ENCODE results near the gene TCOF1. TPM values are rescaled to one million over a fixed set of nuclear protein-coding genes. Genes with fewer than 3 reads are reported as not detected.

The TCOF1 gene
- total RNA-seq, 2 experiments from 2014 or later = 40.4 to 43.2 TPM

GRCh38 chr5:150447188-150447587 is 89.7 kb downstream of the TCOF1 start:
- H3K27me3 ChIP-seq (ENCODE audit: control insufficient read depth in 1 of 2, insufficient read depth in 2 of 2, low read length in 2 of 2) = no peaks in the 10 kb centered on the region
- POLR2A ChIA-PET = interaction anchor here (1.4 kb wide), 2 partner anchors 34 to 37 kb away, joined by 3 to 4 read pairs; partner anchors contain the start of gene CD74
- H3K27ac ChIP-seq (ENCODE audit: low read depth in 1 of 2, low read length in 2 of 2) = no peak overlapping the region
- DNase-seq (no peak), ATAC-seq (ENCODE audit: poor library complexity) (no peak)
- H3K4me3 ChIP-seq (ENCODE audit: low read length) = no peak overlapping the region
- peak overlapping the region; percentile 38 for H3K4me3 Mint-ChIP-seq
- H3K9me3 Mint-ChIP-seq = peaks cover 2% of the 10 kb centered on the region
- peaks cover 60% of the 10 kb centered on the region for H3K36me3 ChIP-seq (ENCODE audit: insufficient read depth, low read length)
- H3K4me1 ChIP-seq (ENCODE audit: insufficient read depth, low read length) = peaks cover 36% of the 10 kb centered on the region
- H3K27ac Mint-ChIP-seq = peak overlapping the region; percentile 98
- H3K9me3 ChIP-seq (ENCODE audit: control insufficient read depth in 1 of 2, insufficient read depth in 1 of 2, low read length in 2 of 2) = no peaks in the 10 kb centered on the region
- TF ChIP-seq, protein P1, sequence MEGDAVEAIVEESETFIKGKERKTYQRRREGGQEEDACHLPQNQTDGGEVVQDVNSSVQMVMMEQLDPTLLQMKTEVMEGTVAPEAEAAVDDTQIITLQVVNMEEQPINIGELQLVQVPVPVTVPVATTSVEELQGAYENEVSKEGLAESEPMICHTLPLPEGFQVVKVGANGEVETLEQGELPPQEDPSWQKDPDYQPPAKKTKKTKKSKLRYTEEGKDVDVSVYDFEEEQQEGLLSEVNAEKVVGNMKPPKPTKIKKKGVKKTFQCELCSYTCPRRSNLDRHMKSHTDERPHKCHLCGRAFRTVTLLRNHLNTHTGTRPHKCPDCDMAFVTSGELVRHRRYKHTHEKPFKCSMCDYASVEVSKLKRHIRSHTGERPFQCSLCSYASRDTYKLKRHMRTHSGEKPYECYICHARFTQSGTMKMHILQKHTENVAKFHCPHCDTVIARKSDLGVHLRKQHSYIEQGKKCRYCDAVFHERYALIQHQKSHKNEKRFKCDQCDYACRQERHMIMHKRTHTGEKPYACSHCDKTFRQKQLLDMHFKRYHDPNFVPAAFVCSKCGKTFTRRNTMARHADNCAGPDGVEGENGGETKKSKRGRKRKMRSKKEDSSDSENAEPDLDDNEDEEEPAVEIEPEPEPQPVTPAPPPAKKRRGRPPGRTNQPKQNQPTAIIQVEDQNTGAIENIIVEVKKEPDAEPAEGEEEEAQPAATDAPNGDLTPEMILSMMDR (IDR thresholded peaks at IDR 0.05) = no peak
- H3K4me1 Mint-ChIP-seq (ENCODE audit: low read depth) = peaks cover 47% of the 10 kb centered on the region
- CTCF ChIA-PET = no interaction called here
- intact Hi-C loops (cut with DNase I, micrococcal nuclease) = loop anchor here in 1 of 2 experiments (1.0 to 5.0 kb wide), 2 partner anchors 34 to 310 kb away; partner anchors contain the start of gene DCTN4
- H3K36me3 Mint-ChIP-seq (ENCODE audit: low read depth) = peaks cover 74% of the 10 kb centered on the region
- no peaks in the 10 kb centered on the region for H3K27me3 Mint-ChIP-seq

- Mint-ChIP-seq H3K27ac (peak overlapping the region; percentile 98), H3K27me3 (no peaks in the 10 kb centered on the region), H3K4me1 (ENCODE audit: low read depth) (peaks cover 45% of the 10 kb centered on the region), H3K36me3 (ENCODE audit: low read depth) (peaks cover 66% of the 10 kb centered on the region), H3K9me3 (peaks cover 2% of the 10 kb centered on the region), H3K4me3 (peak overlapping the region; percentile 96)
- peak overlapping the region; percentile 86 for H3K4me3 ChIP-seq (ENCODE audit: low read length)
- no peak for ATAC-seq (ENCODE audit: poor library complexity)
- ChIA-PET CTCF (interaction anchor here (0.8 kb wide), 1 partner anchor 12 kb away, joined by 3 read pairs; no protein-coding TSS in a partner anchor), POLR2A (interaction anchor here (1.4 to 3.9 kb wide), 2 partner anchors 36 to 253 kb away, joined by 4 to 55 read pairs; partner anchors contain the start of genes CD74 and RBM22)
- no peaks in the 10 kb centered on the region for H3K9me3 ChIP-seq (ENCODE audit: control insufficient read depth in 1 of 2, insufficient read depth in 1 of 2, low read length in 2 of 2)
- intact Hi-C loops (cut with DNase I, micrococcal nuclease) = loop anchor here in 1 of 2 experiments (5.0 kb wide), 1 partner anchor 309 kb away; the partner anchor contains the start of gene DCTN4
- peaks cover 54% of the 10 kb centered on the region for H3K36me3 ChIP-seq (ENCODE audit: insufficient read depth, low read length)
- H3K27me3 ChIP-seq (ENCODE audit: control insufficient read depth in 1 of 2, insufficient read depth in 2 of 2, low read length in 2 of 2) = no peaks in the 10 kb centered on the region
- peak in 1 of 14 experiments; percentile 21 for DNase-seq
- TF ChIP-seq, protein P1 (IDR thresholded peaks at IDR 0.05) = no peak
- H3K27ac ChIP-seq (ENCODE audit: low read depth in 1 of 2, low read length in 2 of 2) = peak overlapping the region; percentile 94 to 98
- H3K4me1 ChIP-seq (ENCODE audit: insufficient read depth, low read length) = peaks cover 36% of the 10 kb centered on the region
These were observed 90.8 kb downstream of the TCOF1 start for GRCh38 chr5:150448334-150448733.

DNA sequence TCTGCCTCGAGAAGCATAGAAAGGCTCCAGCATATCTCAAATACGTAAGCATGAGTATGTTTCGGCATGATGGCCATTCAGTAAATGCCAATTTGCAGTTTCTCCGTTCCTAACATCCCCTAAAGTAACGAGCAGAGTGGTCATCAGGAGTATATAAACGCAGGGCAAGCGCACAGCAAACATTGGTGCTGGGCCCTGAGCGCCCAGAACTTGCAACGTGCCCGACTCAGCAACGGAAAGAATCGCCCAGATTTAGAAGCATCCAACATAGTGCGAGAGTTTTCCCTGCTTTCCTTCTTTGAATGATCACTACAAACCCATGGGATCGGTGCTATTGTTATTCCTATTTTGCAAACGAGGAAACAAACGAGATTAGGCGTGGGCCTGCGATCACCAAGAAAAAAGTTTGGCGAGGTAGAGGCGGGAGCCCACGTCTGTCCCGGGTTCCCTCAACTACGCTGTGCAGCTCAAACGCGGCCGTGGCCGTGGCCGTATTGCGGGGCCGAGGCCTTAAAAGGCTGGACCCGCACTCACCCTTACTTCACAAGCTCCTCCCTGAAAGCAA is 91.5 kb downstream of the TCOF1 start:
- H3K36me3 Mint-ChIP-seq (ENCODE audit: low read depth) = peaks cover 59% of the 10 kb centered on the region
- peak overlapping the region; percentile 86 for H3K4me3 ChIP-seq (ENCODE audit: low read length)
- H3K4me3 Mint-ChIP-seq = peak overlapping the region; percentile 96
- no peaks in the 10 kb centered on the region for H3K9me3 ChIP-seq (ENCODE audit: control insufficient read depth in 1 of 2, insufficient read depth in 1 of 2, low read length in 2 of 2)
- peaks cover 47% of the 10 kb centered on the region for H3K36me3 ChIP-seq (ENCODE audit: insufficient read depth, low read length)
- peaks cover 2% of the 10 kb centered on the region for H3K9me3 Mint-ChIP-seq
- H3K27ac Mint-ChIP-seq = peak overlapping the region; percentile 98
- TF ChIP-seq, protein P1 (IDR thresholded peaks at IDR 0.05) = no peak
- H3K4me1 ChIP-seq (ENCODE audit: insufficient read depth, low read length) = peaks cover 36% of the 10 kb centered on the region
- ChIA-PET POLR2A (interaction anchor here (0.7 to 3.9 kb wide), 13 partner anchors 8 to 804 kb away, joined by 3 to 72 read pairs (median 5); partner anchors contain the start of genes CD74, DCTN4, GM2A and IRGM), CTCF (interaction anchor here (1.1 to 2.1 kb wide), 5 partner anchors 13 to 458 kb away, joined by 5 to 14 read pairs (median 8); partner anchors contain the start of genes IRGM and RBM22)
- H3K27ac ChIP-seq (ENCODE audit: low read depth in 1 of 2, low read length in 2 of 2) = peak overlapping the region; percentile 94 to 98
- intact Hi-C loops (cut with DNase I, micrococcal nuclease) = loop anchor here (1.0 to 5.0 kb wide), 3 partner anchors 37 to 308 kb away; partner anchors contain the start of genes CD74 (in 1 of the 2) and DCTN4 (in 1 of the 2)
- no peaks in the 10 kb centered on the region for H3K27me3 Mint-ChIP-seq
- H3K27me3 ChIP-seq (ENCODE audit: control insufficient read depth in 1 of 2, insufficient read depth in 2 of 2, low read length in 2 of 2) = no peaks in the 10 kb centered on the region
- DNase-seq = no peak
- H3K4me1 Mint-ChIP-seq (ENCODE audit: low read depth) = peaks cover 39% of the 10 kb centered on the region
- ATAC-seq (ENCODE audit: poor library complexity) = peak; percentile 25

Other genes starting within 250 kb of the TCOF1 start
- gene PDGFRB, start 201.9 kb upstream of the TCOF1 start, total RNA-seq = not detected
- gene CDX1, start 190.9 kb upstream of the TCOF1 start, total RNA-seq = not detected
- gene SLC6A7, start 167.6 kb upstream of the TCOF1 start, total RNA-seq = not detected
- gene CAMK2A, start 67.9 kb upstream of the TCOF1 start, total RNA-seq = under 1 TPM; 0.05 to 0.22 TPM
- under 1 TPM; 0.22 to 0.56 TPM for gene ARSI, start 54.8 kb upstream of the TCOF1 start, total RNA-seq
- gene CD74, start 55.2 kb downstream of the TCOF1 start, total RNA-seq = 100 to 1,000 TPM; 299 to 303 TPM
- 1,000 to 10,000 TPM; 5,224 to 5,317 TPM for gene RPS14, start 92.0 kb downstream of the TCOF1 start, total RNA-seq
- 1 to 10 TPM; 1.1 to 1.6 TPM for gene NDST1, start 150.4 kb downstream of the TCOF1 start, total RNA-seq